Tibial artery (tissue), 4 donors: ENCODE measurements around the gene CARNS1.

Experiments used
- DNase-seq, 2 donors: peaks; one replicate each; pipeline ENCODE4 v3.0.0-alpha.2; 2019
- H3K27ac ChIP-seq, 2 donors: fragments of 200-600 bp; sonication (generic) in 1 of 2; 1 replicate in 1 of 2; 2 replicates in 1 of 2; pipeline ENCODE4 v1.5.1; 2018 to 2019; ENCODE audit warnings: mild to moderate bottlenecking in 1 of 2
- H3K27me3 ChIP-seq, 2 donors: fragments of 200-600 bp; sonication (generic) in 1 of 2; one replicate each; pipeline versions ENCODE4 v1.5.1 to v1.6.0; 2016 to 2019
- H3K36me3 ChIP-seq, 3 donors: fragments of 200-600 bp; sonication (generic) in 2 of 3; one replicate each; pipeline ENCODE4 v1.5.1; 2016 to 2019; ENCODE audit warnings: mild to moderate bottlenecking in 2 of 3
- H3K4me1 ChIP-seq, 4 donors: fragments of 200-600 bp; sonication (generic) in 2 of 4; 1 replicate in 3 of 4; 2 replicates in 1 of 4; pipeline ENCODE4 v1.5.1; 2016 to 2019
- H3K4me3 ChIP-seq, 2 donors: fragments of 200-600 bp; sonication (generic) in 1 of 2; 1 replicate in 1 of 2; 2 replicates in 1 of 2; pipeline ENCODE4 v1.5.1; 2018 to 2019; ENCODE audit warnings: mild to moderate bottlenecking in 2 of 2
- H3K9me3 ChIP-seq, 3 donors: fragments of 200-600 bp; sonication (generic) in 1 of 3; one replicate each; pipeline ENCODE4 v1.5.1; 2016 to 2019
- intact Hi-C: fragments of 100-400 bp; cut with DNase I; formaldehyde crosslinking; loops from one replicate; pipeline ENCODE4 v1.15.0; 2023; ENCODE audit warnings: low total_unique reads
- TF ChIP-seq, protein P1 (sequence below), 2 experiments: fragments of 200-600 bp in 1 of 2; fragments of 450-650 bp in 1 of 2; IDR thresholded peaks; one replicate each; pipeline ENCODE4 v1.5.1; 2017 to 2019; ENCODE audit warnings: antibody characterized with exemption in 2 of 2, mild to moderate bottlenecking in 1 of 2, moderate library complexity in 1 of 2

Gene CARNS1

DNA sequence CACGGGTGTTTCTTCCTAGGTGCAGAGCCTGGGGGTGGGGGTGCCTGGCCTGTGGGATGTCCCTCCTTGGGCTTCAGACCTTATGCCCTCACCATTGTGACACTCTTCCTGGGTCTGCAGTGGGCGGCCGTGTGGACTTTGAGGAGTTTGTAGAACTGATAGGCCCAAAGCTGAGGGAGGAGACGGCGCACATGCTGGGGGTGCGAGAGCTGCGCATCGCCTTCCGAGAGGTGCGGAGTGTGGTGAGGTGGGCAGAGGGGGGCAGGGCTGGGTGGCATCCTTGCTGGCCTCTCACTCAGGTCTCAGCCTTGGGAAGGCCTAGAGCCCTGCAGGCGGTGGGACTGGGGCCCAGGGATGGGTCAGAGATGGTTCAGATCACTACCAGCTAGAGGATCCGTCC, 42.0 kb downstream of the CARNS1 start:
- TF ChIP-seq, protein P1, sequence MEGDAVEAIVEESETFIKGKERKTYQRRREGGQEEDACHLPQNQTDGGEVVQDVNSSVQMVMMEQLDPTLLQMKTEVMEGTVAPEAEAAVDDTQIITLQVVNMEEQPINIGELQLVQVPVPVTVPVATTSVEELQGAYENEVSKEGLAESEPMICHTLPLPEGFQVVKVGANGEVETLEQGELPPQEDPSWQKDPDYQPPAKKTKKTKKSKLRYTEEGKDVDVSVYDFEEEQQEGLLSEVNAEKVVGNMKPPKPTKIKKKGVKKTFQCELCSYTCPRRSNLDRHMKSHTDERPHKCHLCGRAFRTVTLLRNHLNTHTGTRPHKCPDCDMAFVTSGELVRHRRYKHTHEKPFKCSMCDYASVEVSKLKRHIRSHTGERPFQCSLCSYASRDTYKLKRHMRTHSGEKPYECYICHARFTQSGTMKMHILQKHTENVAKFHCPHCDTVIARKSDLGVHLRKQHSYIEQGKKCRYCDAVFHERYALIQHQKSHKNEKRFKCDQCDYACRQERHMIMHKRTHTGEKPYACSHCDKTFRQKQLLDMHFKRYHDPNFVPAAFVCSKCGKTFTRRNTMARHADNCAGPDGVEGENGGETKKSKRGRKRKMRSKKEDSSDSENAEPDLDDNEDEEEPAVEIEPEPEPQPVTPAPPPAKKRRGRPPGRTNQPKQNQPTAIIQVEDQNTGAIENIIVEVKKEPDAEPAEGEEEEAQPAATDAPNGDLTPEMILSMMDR (IDR thresholded peaks at IDR 0.05), result no peak
- Histone ChIP-seq H3K27ac (no peak overlapping the region), H3K27me3 (no peaks in the 10 kb centered on the region), H3K4me1 (no peaks in the 10 kb centered on the region), H3K9me3 (no peaks in the 10 kb centered on the region), H3K36me3 (no peaks in the 10 kb centered on the region), H3K4me3 (no peak overlapping the region)
- intact Hi-C loops, result no loop called here
- DNase-seq, result no peak

DNA sequence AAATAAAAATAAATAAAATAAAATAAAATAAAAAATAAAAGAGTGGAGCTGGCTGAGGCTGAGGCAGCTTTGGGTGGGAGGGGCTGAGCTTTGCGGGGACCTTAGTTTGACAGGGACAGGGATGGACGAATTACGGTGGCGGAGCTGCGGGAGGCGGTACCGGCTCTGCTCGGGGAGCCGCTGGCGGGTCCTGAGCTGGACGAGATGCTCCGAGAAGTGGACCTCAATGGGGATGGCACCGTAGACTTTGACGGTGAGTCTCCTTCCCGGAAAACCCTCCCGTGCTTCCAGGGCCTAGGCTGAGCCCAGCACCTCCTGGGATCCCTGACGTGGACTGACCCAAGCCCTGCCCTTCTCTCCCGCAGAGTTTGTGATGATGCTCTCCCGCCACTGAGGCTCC, 42.8 kb downstream of the CARNS1 start:
- intact Hi-C loops, result no loop called here
- Histone ChIP-seq H3K27me3 (no peaks in the 10 kb centered on the region), H3K36me3 (no peaks in the 10 kb centered on the region), H3K9me3 (no peaks in the 10 kb centered on the region), H3K27ac (no peak overlapping the region), H3K4me1 (peaks cover 0 to under 1% (median 0%) of the 10 kb centered on the region in 4 donors), H3K4me3 (no peak overlapping the region)
- DNase-seq, result peak in 1 of 2 donors; percentile 54
- TF ChIP-seq, protein P1 (IDR thresholded peaks at IDR 0.05), result no peak

DNA sequence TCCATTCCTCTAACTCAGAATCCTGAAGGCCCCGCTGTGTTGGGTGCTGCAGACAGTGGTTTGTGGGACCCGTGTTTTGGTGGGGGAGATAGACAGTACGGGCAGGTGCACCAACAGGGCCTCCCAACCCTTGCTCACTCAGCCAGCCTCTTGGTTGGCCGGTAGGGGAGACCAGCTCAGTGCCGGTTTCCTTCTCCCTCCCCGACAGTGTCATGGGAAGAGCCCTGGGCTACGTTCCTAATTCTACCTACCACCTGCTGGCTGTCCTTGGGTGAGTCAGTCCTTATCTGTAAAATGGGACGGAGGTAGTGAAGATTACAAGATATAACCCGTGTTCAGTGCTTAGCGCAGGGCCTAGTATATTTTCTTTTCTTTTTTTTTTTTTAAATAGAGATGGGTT, 47.7 kb downstream of the CARNS1 start:
- TF ChIP-seq, protein P1 (IDR thresholded peaks at IDR 0.05), result no peak
- peak in 1 of 2 donors; percentile 59 for DNase-seq
- intact Hi-C loops, result no loop called here
- Histone ChIP-seq H3K27me3 (no peaks in the 10 kb centered on the region), H3K9me3 (no peaks in the 10 kb centered on the region), H3K36me3 (no peaks in the 10 kb centered on the region), H3K4me3 (no peak overlapping the region), H3K4me1 (peaks cover 0 to 41% (median 30%) of the 10 kb centered on the region in 4 donors), H3K27ac (peak overlapping the region; percentile 95 to 97)

DNA sequence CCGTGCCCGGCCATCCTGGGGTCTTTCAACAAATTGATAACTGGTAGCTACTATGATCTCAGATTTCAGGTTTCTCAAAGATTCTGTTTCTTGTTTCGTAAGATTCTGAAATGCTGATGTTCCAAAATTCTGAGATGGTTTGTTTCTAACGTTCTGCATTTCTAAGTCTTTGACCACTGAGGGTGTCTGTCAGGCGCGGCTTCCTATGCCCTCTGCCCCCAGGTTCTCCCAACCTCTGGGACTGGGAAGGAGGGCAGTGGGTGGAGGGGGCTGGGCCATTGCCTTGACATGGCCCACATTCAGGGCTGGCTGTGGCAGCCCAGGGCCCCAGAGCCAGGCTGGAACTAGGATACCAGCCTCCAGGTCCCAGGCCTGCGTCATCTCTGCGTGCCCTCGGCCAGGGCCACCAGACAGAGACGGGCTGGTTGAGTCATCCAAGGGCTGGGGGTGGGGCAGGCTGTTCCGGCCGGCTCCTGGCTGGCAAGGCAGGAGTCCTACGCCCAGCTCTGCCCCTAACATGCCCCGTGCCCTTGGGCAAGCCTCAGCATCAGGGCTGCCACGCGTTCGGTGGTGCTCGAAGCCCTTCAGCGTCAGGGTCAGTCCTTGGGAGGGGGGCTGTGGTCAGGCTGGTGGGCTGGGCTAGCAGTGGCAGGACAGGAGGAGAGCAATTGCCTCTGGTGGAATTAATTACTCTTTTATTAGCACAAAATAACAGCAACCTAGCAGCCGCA, 48.4 kb downstream of the CARNS1 start:
- Histone ChIP-seq H3K36me3 (no peaks in the 10 kb centered on the region), H3K27ac (peak overlapping the region; percentile 95 to 97), H3K9me3 (no peaks in the 10 kb centered on the region), H3K4me1 (peaks cover 0 to 45% (median 35%) of the 10 kb centered on the region in 4 donors), H3K27me3 (no peaks in the 10 kb centered on the region), H3K4me3 (peak overlapping the region; percentile 65 to 79)
- TF ChIP-seq, protein P1 (IDR thresholded peaks at IDR 0.05), result no peak
- peak; percentile 77 to 93 for DNase-seq
- intact Hi-C loops, result loop anchor here (2.0 kb wide), 1 partner anchor 21 kb away; the partner anchor contains the start of gene CORO1B

DNA sequence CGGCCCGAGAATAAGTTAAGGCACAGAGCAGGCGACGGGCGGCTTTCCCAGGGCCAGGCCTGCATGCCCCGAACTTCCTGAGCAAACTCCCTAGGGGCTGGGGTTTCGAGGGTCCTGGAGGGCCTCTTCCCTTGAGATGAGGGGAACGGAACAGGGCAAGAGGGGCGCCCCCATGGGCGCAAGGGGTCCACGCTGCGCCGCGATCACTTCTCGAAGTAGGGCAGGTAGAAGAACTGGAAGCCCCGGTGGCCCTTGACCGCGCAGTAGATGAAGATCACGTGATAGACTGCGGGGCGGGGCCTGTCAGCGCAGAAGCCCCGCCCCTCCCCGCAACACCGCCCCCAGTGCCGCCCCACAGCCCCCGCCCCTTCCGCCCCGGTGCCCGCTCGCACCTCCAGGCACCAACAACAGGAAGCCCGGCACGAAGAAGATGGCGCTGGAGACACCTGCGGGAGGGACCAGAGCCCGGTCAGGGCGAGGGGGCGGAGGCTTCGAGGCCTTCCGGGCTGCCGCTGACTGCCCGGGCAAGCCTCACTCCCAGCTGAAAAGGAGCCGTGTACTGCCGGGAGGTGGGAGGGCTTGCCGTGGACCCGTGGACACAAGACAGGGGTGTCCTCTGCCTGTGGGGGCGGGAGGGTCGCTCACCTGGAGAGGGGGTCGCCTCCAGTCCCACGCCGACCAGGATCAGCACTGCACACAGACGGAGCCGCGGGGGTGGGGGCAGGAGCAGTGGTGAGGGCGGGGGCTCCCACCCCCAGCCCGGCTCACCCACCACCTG, 49.1 kb downstream of the CARNS1 start:
- peak; percentile 85 to 94 for DNase-seq
- intact Hi-C loops, result loop anchor here (2.0 to 5.0 kb wide), 3 partner anchors 22 to 62 kb away; partner anchors contain the start of genes CORO1B, PPP1CA and TBC1D10C
- peaks cover 0 to 47% (median 36%) of the 10 kb centered on the region in 4 donors for H3K4me1 ChIP-seq
- TF ChIP-seq, protein P1 (IDR thresholded peaks at IDR 0.05), result peak in 1 of 2 experiments; percentile 12
- peak overlapping the region; percentile 65 to 79 for H3K4me3 ChIP-seq
- no peaks in the 10 kb centered on the region for H3K9me3 ChIP-seq
- H3K27me3 ChIP-seq, result no peaks in the 10 kb centered on the region
- H3K27ac ChIP-seq, result peak overlapping the region; percentile 95 to 97
- no peaks in the 10 kb centered on the region for H3K36me3 ChIP-seq
